Measurements from ENCODE around the gene CD4. TPM values are rescaled to one million over a fixed set of nuclear protein-coding genes. Genes with fewer than 3 reads are reported as not detected.

Gene CD4
- total RNA-seq, 2 experiments from 2014 or later, result not detected

DNA sequence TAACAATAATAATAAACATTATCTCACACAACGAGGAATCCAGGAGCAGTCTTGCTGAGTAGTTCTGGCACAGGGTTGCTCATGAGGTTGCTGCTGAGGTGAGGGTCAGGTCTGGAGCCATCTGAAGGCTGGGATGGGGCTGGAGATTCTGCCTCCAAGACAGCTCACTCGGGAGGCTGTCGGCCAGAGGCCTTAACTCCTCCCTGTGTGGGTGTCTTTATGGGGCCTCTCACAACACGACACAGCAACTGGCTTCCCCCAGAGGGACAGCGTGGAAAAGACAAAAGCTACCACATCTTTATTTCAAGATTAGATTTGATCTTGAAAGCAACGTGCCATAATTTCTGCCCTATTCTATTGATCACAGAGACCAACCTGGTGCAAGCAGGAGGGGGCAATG is 7.2 kb upstream of the CD4 start:
- Histone ChIP-seq H3K9me3 (ENCODE audit: low read length) (no peaks in the 10 kb centered on the region), H3K9me2 (ENCODE audit: insufficient read depth, low read length) (no peaks in the 10 kb centered on the region), H3K4me1 (ENCODE audit: insufficient read depth, low read length, poor library complexity, severe bottlenecking) (peaks cover 54% of the 10 kb centered on the region), H3K4me3 (ENCODE audit: low read depth, low read length, poor library complexity, severe bottlenecking) (no peak overlapping the region), H2AFZ (ENCODE audit: low read length) (peak overlapping the region; percentile 29; the same call in 1 of the 2 replicates), H3K79me2 (ENCODE audit: insufficient read depth, low read depth, low read length) (no peaks in the 10 kb centered on the region), H3K27ac (ENCODE audit: low read depth, low read length, poor library complexity, severe bottlenecking) (no peak overlapping the region), H3K4me2 (ENCODE audit: low read length) (no peak overlapping the region), H3K36me3 (ENCODE audit: insufficient read depth, low read length) (no peaks in the 10 kb centered on the region), H4K20me1 (ENCODE audit: insufficient read depth, low read length) (no peaks in the 10 kb centered on the region)
- intact Hi-C loops (cut with micrococcal nuclease; ENCODE audit: unreplicated experiment), result loop anchor here (5.0 kb wide), 1 partner anchor 45 kb away; the partner anchor contains the start of gene P3H3
- TF ChIP-seq, protein P1, sequence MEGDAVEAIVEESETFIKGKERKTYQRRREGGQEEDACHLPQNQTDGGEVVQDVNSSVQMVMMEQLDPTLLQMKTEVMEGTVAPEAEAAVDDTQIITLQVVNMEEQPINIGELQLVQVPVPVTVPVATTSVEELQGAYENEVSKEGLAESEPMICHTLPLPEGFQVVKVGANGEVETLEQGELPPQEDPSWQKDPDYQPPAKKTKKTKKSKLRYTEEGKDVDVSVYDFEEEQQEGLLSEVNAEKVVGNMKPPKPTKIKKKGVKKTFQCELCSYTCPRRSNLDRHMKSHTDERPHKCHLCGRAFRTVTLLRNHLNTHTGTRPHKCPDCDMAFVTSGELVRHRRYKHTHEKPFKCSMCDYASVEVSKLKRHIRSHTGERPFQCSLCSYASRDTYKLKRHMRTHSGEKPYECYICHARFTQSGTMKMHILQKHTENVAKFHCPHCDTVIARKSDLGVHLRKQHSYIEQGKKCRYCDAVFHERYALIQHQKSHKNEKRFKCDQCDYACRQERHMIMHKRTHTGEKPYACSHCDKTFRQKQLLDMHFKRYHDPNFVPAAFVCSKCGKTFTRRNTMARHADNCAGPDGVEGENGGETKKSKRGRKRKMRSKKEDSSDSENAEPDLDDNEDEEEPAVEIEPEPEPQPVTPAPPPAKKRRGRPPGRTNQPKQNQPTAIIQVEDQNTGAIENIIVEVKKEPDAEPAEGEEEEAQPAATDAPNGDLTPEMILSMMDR (conservative IDR thresholded peaks at IDR 0.05; ENCODE audit: low read length), result no peak
- TF ChIP-seq EZH2phosphoT487 (IDR thresholded peaks at IDR 0.05; ENCODE audit: borderline replicate concordance, low read depth, low read length), result no peak
- CTCF ChIA-PET (ENCODE audit: unreplicated experiment), result interaction anchor here (2.2 kb wide), 1 partner anchor 29 kb away, joined by 6 read pairs; the partner anchor contains the start of gene MLF2
- BruUV-seq (replicated peaks), result no TSS peak
- POLR2A ChIA-PET, result interaction anchor here (0.6 to 2.0 kb wide), 3 partner anchors 11 to 248 kb away, joined by 3 to 7 read pairs (median 4); partner anchors contain the start of genes COPS7A and GAPDH
- DNase-seq (ENCODE audit: low spot score), result no peak

DNA sequence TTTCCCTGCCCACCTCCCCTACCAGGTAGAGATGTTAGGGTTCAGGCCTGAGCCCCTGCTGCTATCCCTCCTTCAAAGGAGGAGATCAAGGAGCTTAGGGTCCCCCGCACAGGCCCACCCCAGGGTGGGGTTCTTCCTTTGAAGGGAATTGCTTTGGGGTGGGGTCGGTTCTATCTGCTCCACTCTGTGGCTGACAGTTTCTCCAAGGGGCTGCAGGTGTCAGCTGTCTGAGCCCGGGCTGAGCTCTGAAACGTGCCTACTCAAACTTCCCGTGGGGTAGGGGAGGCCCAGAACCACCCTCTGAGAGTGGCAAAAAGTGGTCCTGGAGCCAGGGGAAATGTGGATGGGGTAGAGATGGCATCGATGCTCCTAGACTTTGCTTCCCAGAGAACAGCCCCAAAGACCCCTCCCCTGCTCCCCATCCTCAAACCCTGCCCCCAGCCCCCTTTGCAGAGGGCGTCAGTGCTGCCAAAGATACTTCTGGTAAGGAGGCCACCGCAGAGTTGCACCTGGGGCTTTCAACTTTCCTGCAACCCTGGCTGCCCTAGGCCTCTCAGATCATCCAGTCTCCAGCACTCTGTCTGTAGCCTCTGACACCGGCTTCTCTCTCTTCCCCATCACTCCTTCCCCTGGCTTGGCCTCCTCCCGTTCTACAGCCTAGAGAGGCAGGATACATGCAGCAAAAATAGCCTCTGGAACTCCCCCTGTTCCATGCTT is 6.3 kb upstream of the CD4 start:
- no peaks in the 10 kb centered on the region for H3K36me3 ChIP-seq (ENCODE audit: insufficient read depth, low read length)
- no peaks in the 10 kb centered on the region for H3K79me2 ChIP-seq (ENCODE audit: insufficient read depth, low read depth, low read length)
- H3K4me1 ChIP-seq (ENCODE audit: insufficient read depth, low read length, poor library complexity, severe bottlenecking), result peaks cover 50% of the 10 kb centered on the region
- DNase-seq (ENCODE audit: low spot score), result peak; percentile 59
- no peaks in the 10 kb centered on the region for H3K9me3 ChIP-seq (ENCODE audit: low read length)
- no peak overlapping the region for H3K4me2 ChIP-seq (ENCODE audit: low read length)
- no peak overlapping the region for H3K27ac ChIP-seq (ENCODE audit: low read depth, low read length, poor library complexity, severe bottlenecking)
- H4K20me1 ChIP-seq (ENCODE audit: insufficient read depth, low read length), result no peaks in the 10 kb centered on the region
- TF ChIP-seq, protein P1 (conservative IDR thresholded peaks at IDR 0.05; ENCODE audit: low read length), result no peak
- no peak for TF ChIP-seq EZH2phosphoT487 (IDR thresholded peaks at IDR 0.05; ENCODE audit: borderline replicate concordance, low read depth, low read length)
- ChIA-PET CTCF (ENCODE audit: unreplicated experiment) (interaction anchor here (0.8 to 2.2 kb wide), 2 partner anchors 30 to 47 kb away, joined by 4 to 6 read pairs; partner anchors contain the start of gene MLF2), POLR2A (interaction anchor here (0.6 to 2.0 kb wide), 3 partner anchors 10 to 249 kb away, joined by 3 to 7 read pairs (median 4); partner anchors contain the start of gene GAPDH)
- H2AFZ ChIP-seq (ENCODE audit: low read length), result peak overlapping the region; percentile 29
- no TSS peak for BruUV-seq (replicated peaks)
- H3K9me2 ChIP-seq (ENCODE audit: insufficient read depth, low read length), result no peaks in the 10 kb centered on the region
- H3K4me3 ChIP-seq (ENCODE audit: low read depth, low read length, poor library complexity, severe bottlenecking), result no peak overlapping the region
- intact Hi-C loops (cut with micrococcal nuclease; ENCODE audit: unreplicated experiment), result loop anchor here (5.0 kb wide), 1 partner anchor 44 kb away; the partner anchor contains the start of gene P3H3

Data from OCI-LY7 (cell line).